OCI-LY7 (cell line): ENCODE data around the gene BTBD9. TPM values are rescaled to one million over a fixed set of nuclear protein-coding genes. Genes with fewer than 3 reads are reported as not detected.

Source experiments
- BruUV-seq: library from RNA; stranded (reverse); fragments of 400-500 nt; replicated peaks from 2 replicates; lab custom pipeline; 2021; lab: Mats Ljungman, UMichigan
- CTCF ChIA-PET: fragments of 300-600 bp; sonication (Branson Sonifier 250); formaldehyde crosslinking; loops from one replicate; lab custom pipeline; 2022; ENCODE audit warnings: antibody characterized with exemption; ENCODE audit not compliant: unreplicated experiment; lab: Charles Lee
- POLR2A ChIA-PET: fragments of 300-600 bp; sonication (Branson Sonifier 250); formaldehyde crosslinking; loops from one replicate; lab custom pipeline; 2022; ENCODE audit warnings: antibody characterized with exemption; lab: Charles Lee
- DNase-seq: peaks from one replicate; pipeline ENCODE4 v3.0.0-alpha.2; 2015; ENCODE audit warnings: low spot score
- H2AFZ ChIP-seq: fragments of 200-600 bp; sonication (generic), shearing (Covaris generic); 2 replicates; pipeline ENCODE4 v1.6.1; 2014; ENCODE audit warnings: mild to moderate bottlenecking, antibody characterized with exemption, low read length, moderate library complexity
- H3K27ac ChIP-seq: fragments of 200-600 bp; sonication (generic); 2 replicates; pipeline ENCODE4 v1.5.1; 2014; ENCODE audit warnings: mixed run types, low read depth, mild to moderate bottlenecking, moderate library complexity, low read length, inconsistent platforms; ENCODE audit not compliant: poor library complexity, severe bottlenecking
- H3K36me3 ChIP-seq: fragments of 200-600 bp; sonication (generic); 2 replicates; pipeline ENCODE4 v1.6.1; 2014; ENCODE audit warnings: mild to moderate bottlenecking, antibody characterized with exemption, low read length, moderate library complexity, mixed read lengths; ENCODE audit not compliant: insufficient read depth
- H3K4me1 ChIP-seq: fragments of 200-600 bp; sonication (generic); 2 replicates; pipeline ENCODE4 v1.5.1; 2014; ENCODE audit warnings: mild to moderate bottlenecking, low read length; ENCODE audit not compliant: insufficient read depth, poor library complexity, severe bottlenecking
- H3K4me2 ChIP-seq: fragments of 200-600 bp; sonication (generic); 2 replicates; pipeline ENCODE4 v1.6.1; 2014; ENCODE audit warnings: mild to moderate bottlenecking, low read length
- H3K4me3 ChIP-seq: fragments of 200-600 bp; sonication (generic); 2 replicates; pipeline ENCODE4 v1.5.1; 2014; ENCODE audit warnings: mild to moderate bottlenecking, low read depth, low read length; ENCODE audit not compliant: poor library complexity, severe bottlenecking
- H3K79me2 ChIP-seq: fragments of 200-600 bp; sonication (generic); 2 replicates; pipeline ENCODE4 v1.6.1; 2016; ENCODE audit warnings: low read depth, mild to moderate bottlenecking, low read length, moderate library complexity, mixed read lengths; ENCODE audit not compliant: insufficient read depth
- H3K9me2 ChIP-seq: fragments of 200-600 bp; sonication (generic); 2 replicates; pipeline ENCODE4 v1.6.1; 2016; ENCODE audit warnings: mild to moderate bottlenecking, low read length, mixed read lengths; ENCODE audit not compliant: insufficient read depth
- H3K9me3 ChIP-seq: fragments of 200-600 bp; sonication (generic); 2 replicates; pipeline ENCODE4 v1.6.1; 2014; ENCODE audit warnings: mild to moderate bottlenecking, mixed run types, low read length, mixed read lengths
- H4K20me1 ChIP-seq: fragments of 200-600 bp; sonication (generic); 2 replicates; pipeline ENCODE4 v1.6.1; 2014; ENCODE audit warnings: mild to moderate bottlenecking, antibody characterized with exemption, low read length, moderate library complexity, mixed read lengths; ENCODE audit not compliant: insufficient read depth
- EZH2phosphoT487 ChIP-seq: fragments of 200-600 bp; sonication (generic); IDR thresholded peaks from 2 replicates; pipeline ENCODE4 v1.6.1; 2018; ENCODE audit warnings: low read depth, borderline replicate concordance, mild to moderate bottlenecking, mixed run types, antibody characterized with exemption, low read length, moderate library complexity, mixed read lengths
- intact Hi-C: fragments of 100-400 bp; cut with micrococcal nuclease; formaldehyde crosslinking; loops from one replicate; pipeline ENCODE4 v1.10.0; 2022; ENCODE audit not compliant: unreplicated experiment
- total RNA-seq, 2 experiments: library from RNA; depleted of rRNA in 1 of 2; stranded (reverse); fragments of >200 nt in 1 of 2; shearing (Covaris generic) in 1 of 2; gene quantifications; 2 replicates each; pipeline ENCODE4 v1.2.3, GENCODE V29; 2014 to 2022
- TF ChIP-seq, protein P1 (sequence below): fragments of 200-600 bp; sonication (generic); conservative IDR thresholded peaks from 2 replicates; pipeline ENCODE4 v1.5.1; 2014; ENCODE audit warnings: mild to moderate bottlenecking, antibody characterized with exemption, low read length, moderate library complexity, mixed read lengths

Gene BTBD9
- total RNA-seq, 2 experiments from 2014 or later, result 5.9 to 7.3 TPM

- DNase-seq, result no peak
- Histone ChIP-seq H3K79me2 (no peaks in the 10 kb centered on the region), H3K4me1 (no peaks in the 10 kb centered on the region), H3K27ac (no peak overlapping the region), H3K9me2 (no peaks in the 10 kb centered on the region), H2AFZ (no peak overlapping the region), H3K4me2 (no peak overlapping the region), H3K9me3 (no peaks in the 10 kb centered on the region), H3K4me3 (no peak overlapping the region), H4K20me1 (no peaks in the 10 kb centered on the region), H3K36me3 (no peaks in the 10 kb centered on the region)
- ChIA-PET POLR2A (no interaction called here), CTCF (no interaction called here)
- intact Hi-C loops, result no loop called here
- BruUV-seq, result no TSS peak
- no peak for TF ChIP-seq EZH2phosphoT487
These were observed 55.0 kb downstream of the BTBD9 start for GRCh38 chr6:38584731-38585130.

DNA sequence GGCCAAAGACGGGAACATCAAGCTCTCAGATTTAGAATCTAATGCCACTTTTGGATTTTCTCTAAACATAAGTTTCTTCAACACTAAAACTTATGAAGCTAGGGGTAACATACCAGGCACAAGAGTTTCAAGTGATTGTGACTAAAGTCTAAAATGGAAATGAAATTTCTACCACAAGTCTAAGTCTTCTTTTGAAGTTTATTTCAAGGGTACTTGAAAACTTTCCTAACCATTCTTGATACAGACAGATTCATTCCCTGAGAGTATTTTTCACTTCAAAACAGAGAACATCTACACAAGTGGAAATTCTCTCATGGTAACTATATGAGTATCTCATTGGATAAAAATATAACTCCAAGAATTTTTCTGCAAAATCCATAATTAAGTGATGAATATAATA, 56.2 kb downstream of the BTBD9 start:
- H3K79me2 ChIP-seq, result no peaks in the 10 kb centered on the region
- CTCF ChIA-PET, result no interaction called here
- no peaks in the 10 kb centered on the region for H4K20me1 ChIP-seq
- no peaks in the 10 kb centered on the region for H3K9me2 ChIP-seq
- DNase-seq, result no peak
- H3K36me3 ChIP-seq, result no peaks in the 10 kb centered on the region
- no peak overlapping the region for H2AFZ ChIP-seq
- BruUV-seq, result no TSS peak
- H3K4me2 ChIP-seq, result no peak overlapping the region
- no peaks in the 10 kb centered on the region for H3K4me1 ChIP-seq
- TF ChIP-seq, protein P1, sequence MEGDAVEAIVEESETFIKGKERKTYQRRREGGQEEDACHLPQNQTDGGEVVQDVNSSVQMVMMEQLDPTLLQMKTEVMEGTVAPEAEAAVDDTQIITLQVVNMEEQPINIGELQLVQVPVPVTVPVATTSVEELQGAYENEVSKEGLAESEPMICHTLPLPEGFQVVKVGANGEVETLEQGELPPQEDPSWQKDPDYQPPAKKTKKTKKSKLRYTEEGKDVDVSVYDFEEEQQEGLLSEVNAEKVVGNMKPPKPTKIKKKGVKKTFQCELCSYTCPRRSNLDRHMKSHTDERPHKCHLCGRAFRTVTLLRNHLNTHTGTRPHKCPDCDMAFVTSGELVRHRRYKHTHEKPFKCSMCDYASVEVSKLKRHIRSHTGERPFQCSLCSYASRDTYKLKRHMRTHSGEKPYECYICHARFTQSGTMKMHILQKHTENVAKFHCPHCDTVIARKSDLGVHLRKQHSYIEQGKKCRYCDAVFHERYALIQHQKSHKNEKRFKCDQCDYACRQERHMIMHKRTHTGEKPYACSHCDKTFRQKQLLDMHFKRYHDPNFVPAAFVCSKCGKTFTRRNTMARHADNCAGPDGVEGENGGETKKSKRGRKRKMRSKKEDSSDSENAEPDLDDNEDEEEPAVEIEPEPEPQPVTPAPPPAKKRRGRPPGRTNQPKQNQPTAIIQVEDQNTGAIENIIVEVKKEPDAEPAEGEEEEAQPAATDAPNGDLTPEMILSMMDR, result no peak
- no peak for TF ChIP-seq EZH2phosphoT487
- intact Hi-C loops, result no loop called here
- no peak overlapping the region for H3K27ac ChIP-seq
- no peaks in the 10 kb centered on the region for H3K9me3 ChIP-seq
- no peak overlapping the region for H3K4me3 ChIP-seq
- POLR2A ChIA-PET, result interaction anchor here (0.5 to 1.9 kb wide), 4 partner anchors 16 to 365 kb away, joined by 3 to 6 read pairs (median 3); no protein-coding TSS in a partner anchor

GRCh38 chr6:38580030-38580429, 59.7 kb downstream of the BTBD9 start:
- CTCF ChIA-PET, result no interaction called here
- Histone ChIP-seq H3K9me2 (no peaks in the 10 kb centered on the region), H3K4me2 (no peak overlapping the region), H3K4me3 (no peak overlapping the region), H3K9me3 (no peaks in the 10 kb centered on the region), H3K36me3 (no peaks in the 10 kb centered on the region), H3K27ac (no peak overlapping the region), H3K79me2 (no peaks in the 10 kb centered on the region), H4K20me1 (no peaks in the 10 kb centered on the region), H3K4me1 (no peaks in the 10 kb centered on the region), H2AFZ (no peak overlapping the region)
- intact Hi-C loops, result no loop called here
- BruUV-seq, result no TSS peak
- POLR2A ChIA-PET, result no interaction called here
- no peak for DNase-seq
- TF ChIP-seq, protein P1, result no peak
- no peak for TF ChIP-seq EZH2phosphoT487
